K562 (cell line): ENCODE measurements around the gene AMBRA1. TPM values are rescaled to one million over a fixed set of nuclear protein-coding genes. Genes with fewer than 3 reads are reported as not detected.

ENCODE experiments used
- CCNT2 ChIP-seq: IDR thresholded peaks from 2 replicates; pipeline ENCODE4 v1.6.1; 2011; ENCODE audit warnings: borderline replicate concordance, low read depth, mild to moderate bottlenecking, moderate library complexity, mixed read lengths, low read length; ENCODE audit not compliant: insufficient read length; ENCODE audit errors: extremely low read depth
- DDX20 ChIP-seq: fragments of 450-650 bp; IDR thresholded peaks from 2 replicates; pipeline ENCODE4 v1.6.1; 2016; ENCODE audit warnings: missing genetic modification characterization, low read depth, mild to moderate bottlenecking, missing compliant biosample characterization, moderate library complexity
- ETS2 ChIP-seq: IDR thresholded peaks from 2 replicates; pipeline ENCODE4 v1.6.1; 2016; ENCODE audit warnings: borderline replicate concordance, missing genetic modification characterization, mild to moderate bottlenecking, moderate library complexity, missing compliant biosample characterization; ENCODE audit not compliant: poor library complexity, severe bottlenecking
- FOXP4 ChIP-seq: sonication (generic); formaldehyde crosslinking; IDR thresholded peaks from 2 replicates; pipeline ENCODE4 v1.8.0; 2022; ENCODE audit warnings: mild to moderate bottlenecking, missing genetic modification reagents, borderline replicate concordance
- GATA2 ChIP-seq: sonication (generic); formaldehyde crosslinking; IDR thresholded peaks from 2 replicates; pipeline ENCODE4 v1.4.0; 2020; ENCODE audit warnings: mild to moderate bottlenecking, missing genetic modification reagents
- HCFC1 ChIP-seq: IDR thresholded peaks from 2 replicates; pipeline ENCODE4 v1.6.1; 2012; ENCODE audit warnings: low read depth, low read length, improper control_type of control experiment
- HLTF ChIP-seq: fragments of 450-650 bp; IDR thresholded peaks from 2 replicates; pipeline ENCODE4 v1.6.1; 2016
- IFI16 ChIP-seq: fragments of 250-450 bp; sonication (Bioruptor Pico); IDR thresholded peaks from 2 replicates; pipeline ENCODE4 v2.1.2; 2022; ENCODE audit warnings: mild to moderate bottlenecking, inconsistent platforms
- KAT7 ChIP-seq: sonication (generic); formaldehyde crosslinking; IDR thresholded peaks from 2 replicates; pipeline ENCODE4 v1.8.0; 2022; ENCODE audit warnings: missing genetic modification reagents, mild to moderate bottlenecking, borderline replicate concordance
- KLF16 ChIP-seq: IDR thresholded peaks from 2 replicates; pipeline ENCODE4 v1.6.1; 2016; ENCODE audit warnings: antibody characterized with exemption
- MXI1 ChIP-seq: IDR thresholded peaks from 2 replicates; pipeline ENCODE4 v1.6.1; 2011; ENCODE audit warnings: low read depth, mild to moderate bottlenecking, improper control_type of control experiment, low read length
- PHF8 ChIP-seq: fragments of 200-600 bp; sonication (generic); IDR thresholded peaks from 2 replicates; pipeline ENCODE4 v1.6.1; 2012; ENCODE audit warnings: mixed run types, mild to moderate bottlenecking, inconsistent platforms, low read length, moderate library complexity, borderline replicate concordance
- SPI1 ChIP-seq: IDR thresholded peaks from 2 replicates; pipeline ENCODE4 v1.6.1; 2011; ENCODE audit warnings: low read depth, low read length, control low read depth, borderline replicate concordance
- TBP ChIP-seq: optimal IDR thresholded peaks from 2 replicates; pipeline ENCODE3; 2011; ENCODE audit warnings: low read depth, low read length, improper control_type of control experiment
- TEAD4 ChIP-seq, 2 experiments: sonication (generic) in 1 of 2; formaldehyde crosslinking in 1 of 2; IDR thresholded peaks; 2 replicates each; pipeline versions ENCODE4 v1.6.1 to v1.8.0; 2012 to 2022; ENCODE audit warnings: borderline replicate concordance in 1 of 2, inconsistent platforms in 1 of 2, low read length in 1 of 2, mild to moderate bottlenecking in 1 of 2, missing genetic modification reagents in 1 of 2
- THRB ChIP-seq: fragments of 450-650 bp; formaldehyde crosslinking; conservative IDR thresholded peaks from 2 replicates; pipeline ENCODE4 v1.4.0; 2022; ENCODE audit warnings: mild to moderate bottlenecking, missing genetic modification characterization
- ZNF124 ChIP-seq: sonication (generic); formaldehyde crosslinking; IDR thresholded peaks from 2 replicates; pipeline ENCODE4 v1.8.1; 2022; ENCODE audit warnings: missing genetic modification reagents
- ZNF232 ChIP-seq: sonication (generic); formaldehyde crosslinking; IDR thresholded peaks from 2 replicates; pipeline ENCODE4 v1.8.0; 2022; ENCODE audit warnings: mild to moderate bottlenecking, missing genetic modification reagents
- ZNF24 ChIP-seq: fragments of 450-650 bp; IDR thresholded peaks from 2 replicates; pipeline ENCODE4 v1.6.1; 2016
- ZNF431 ChIP-seq: sonication (generic); formaldehyde crosslinking; IDR thresholded peaks from 2 replicates; pipeline ENCODE4 v1.8.0; 2022; ENCODE audit warnings: mild to moderate bottlenecking, missing genetic modification reagents
- ZNF436 ChIP-seq: fragments of 250-450, 450-650 bp; sonication (Bioruptor Pico); formaldehyde crosslinking; IDR thresholded peaks from 2 replicates; pipeline ENCODE4 v1.7.0; 2020; ENCODE audit warnings: mild to moderate bottlenecking
- ZNF444 ChIP-seq: fragments of 250-450 bp; sonication (Bioruptor Pico); IDR thresholded peaks from 2 replicates; pipeline ENCODE4 v1.4.0; 2020; ENCODE audit warnings: mild to moderate bottlenecking, moderate library complexity
- ZNF696 ChIP-seq: fragments of 250-450 bp; sonication (Bioruptor Pico); conservative IDR thresholded peaks from 2 replicates; pipeline ENCODE4 v1.4.0; 2020; ENCODE audit warnings: mild to moderate bottlenecking, moderate library complexity
- polyA plus RNA-seq, 8 experiments: library from polyadenylated mRNA; depleted of rRNA in 4 of 8; stranded (reverse) in 5 of 8; unstranded in 3 of 8; fragments of >200 nt; fragmentation: Nextera tagmentation in 2 of 8; fragmentation: Illumina TruSeq in 1 of 8; extraction: Ambion mirVana in 2 of 8; extraction: Trizol in 1 of 8; gene quantifications; 2 replicates each; pipeline versions ENCODE4 v1.2.1 to v1.2.3, GENCODE V29; 2011 to 2014; ENCODE audit warnings: inconsistent platforms in 1 of 8, missing spikeins in 1 of 8
- total RNA-seq, 7 experiments: library from RNA; depleted of rRNA in 6 of 7; stranded (reverse); fragments of >200 nt in 6 of 7; fragmentation: Illumina TruSeq in 2 of 7; extraction: Trizol in 2 of 7; gene quantifications; 2 replicates each; pipeline versions ENCODE4 v1.2.1 to v1.2.3, GENCODE V29; 2011 to 2021; ENCODE audit warnings: low replicate concordance in 1 of 7

AMBRA1 gene
- total and polyA plus RNA-seq, 9 of the 15 experiments (the other 6 are each of a cell fraction or from before 2014, with no cell fraction given) = 0.15 to 24.5 (median 13.0) TPM

DNA sequence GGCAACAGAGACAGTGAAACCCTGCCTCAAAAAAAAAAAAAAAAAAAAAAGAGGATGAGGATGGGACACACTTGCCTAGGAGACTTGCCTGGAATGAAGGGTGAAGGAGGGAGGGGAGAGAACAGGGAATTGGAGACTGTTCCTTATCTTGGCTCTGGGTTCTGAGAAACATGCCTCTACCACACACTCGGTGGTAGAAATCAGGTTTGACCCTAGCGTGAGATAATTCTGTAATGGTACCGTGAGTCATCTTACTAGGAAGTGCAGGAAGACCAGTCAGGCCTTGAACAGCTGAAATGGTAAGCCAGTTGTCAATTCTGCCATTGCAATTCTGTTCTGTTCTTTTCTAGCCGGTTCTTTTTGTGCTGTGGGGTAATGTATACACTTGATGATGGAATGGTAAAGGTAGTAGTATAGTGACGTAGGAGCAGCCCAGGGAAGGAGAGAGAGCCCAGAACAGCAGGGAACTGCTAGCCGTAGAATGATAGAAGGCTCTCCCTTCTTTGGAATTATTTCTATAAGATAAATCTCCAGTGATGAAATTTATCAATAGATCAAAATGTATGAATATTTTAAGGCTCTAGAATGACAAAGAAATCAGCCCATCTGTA is 3.9 kb upstream of the AMBRA1 start (continued):
- TF ChIP-seq TBP (no peak), KAT7 (CRISPR knock-in tag) (no peak), ZNF232 (CRISPR knock-in tag) (no peak), CCNT2 (no peak), THRB (CRISPR knock-in tag) (no peak), DDX20 (tag) (no peak), GATA2 (peak; percentile 55; the same call in 1 of the 2 replicates), ZNF24 (no peak), KLF16 (no peak), SPI1 (peak; percentile 28; the same call in 1 of the 2 replicates), ZNF431 (no peak), MXI1 (no peak), HLTF (peak; percentile 56; the same call in 1 of the 2 replicates), ZNF444 (CRISPR knock-in tag) (no peak), HCFC1 (no peak), FOXP4 (no peak), TEAD4 (IDR thresholded peaks at IDR 0.05; ENCODE audit: low read length) (peak; percentile 78; the same call in 1 of the 2 replicates), TEAD4 (CRISPR knock-in tag; IDR thresholded peaks at IDR 0.05; ENCODE audit: borderline replicate concordance) (no peak), ZNF124 (CRISPR knock-in tag) (no peak), ZNF696 (no peak), ETS2 (no peak), ZNF436 (CRISPR knock-in tag) (no peak), PHF8 (no peak), IFI16 (no peak)
